HG03342 (cell line): Measurements from ENCODE around the gene RLN1.
"Not testable (repeated sequence)": the region's sequence is repeated elsewhere in the genome, so short reads cannot be mapped to it uniquely, and the experiment has no call there.

Experiments
- ATAC-seq: cut with Tn5 transposase; IDR thresholded peaks from one replicate; pipeline ENCODE4 v1.9.1; 2021; ENCODE audit warnings: mild to moderate bottlenecking, moderate library complexity; ENCODE audit not compliant: unreplicated experiment

Gene RLN1, protein sequence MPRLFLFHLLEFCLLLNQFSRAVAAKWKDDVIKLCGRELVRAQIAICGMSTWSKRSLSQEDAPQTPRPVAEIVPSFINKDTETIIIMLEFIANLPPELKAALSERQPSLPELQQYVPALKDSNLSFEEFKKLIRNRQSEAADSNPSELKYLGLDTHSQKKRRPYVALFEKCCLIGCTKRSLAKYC

GRCh38 chr9:5338992-5339981 is at the start of gene RLN1:
Gene RLN1, minus strand, starts transcription at chr9:5339876. Its CDS starts 130 bp downstream, at chr9:5339746.
- ATAC-seq = peak; percentile 99

DNA sequence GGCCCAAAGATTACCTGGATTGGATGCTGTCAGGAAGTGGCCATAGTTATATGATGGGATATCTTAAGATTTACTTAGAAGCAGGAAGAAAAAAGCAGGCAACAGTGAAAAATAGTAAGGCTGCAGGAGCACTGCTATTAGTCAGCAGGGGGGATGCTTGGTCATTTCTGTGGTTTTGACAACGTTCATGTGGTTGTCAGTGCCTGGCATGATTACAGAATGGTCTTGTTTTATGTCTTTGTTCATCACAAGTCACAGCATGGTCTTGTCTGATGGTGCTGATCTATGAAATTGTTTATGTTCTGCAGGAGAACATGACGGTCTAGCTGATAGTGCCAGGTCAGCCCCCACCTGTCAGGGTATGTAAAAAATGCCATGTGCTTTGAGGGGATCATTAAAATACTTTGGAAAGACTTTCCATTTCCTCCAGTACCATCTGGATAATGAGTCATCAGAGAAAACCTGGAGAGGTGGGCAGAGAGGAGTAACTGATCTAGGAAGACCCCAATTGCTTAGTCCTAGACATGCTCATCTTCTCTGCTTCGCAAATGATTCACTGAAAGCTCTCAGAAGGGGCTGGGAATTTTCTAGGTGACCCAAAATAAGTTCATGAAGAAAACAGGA is 49.5 kb upstream of the RLN1 start:
- peak; percentile 69 for ATAC-seq

GRCh38 chr9:5388026-5388819 is 48.5 kb upstream of the RLN1 start:
- no peak for ATAC-seq

- no peak for ATAC-seq
These were observed 44.8 kb upstream of the RLN1 start for GRCh38 chr9:5384436-5384835.

- ATAC-seq = no peak
These were observed 42.8 kb upstream of the RLN1 start for GRCh38 chr9:5382479-5382878.

GRCh38 chr9:5375790-5376477 is 36.3 kb upstream of the RLN1 start:
- ATAC-seq = no peak

- ATAC-seq = no peak
These were observed 35.4 kb upstream of the RLN1 start for GRCh38 chr9:5375091-5375490.

GRCh38 chr9:5364294-5365024 is 24.8 kb upstream of the RLN1 start:
- peak; percentile 94 for ATAC-seq

DNA sequence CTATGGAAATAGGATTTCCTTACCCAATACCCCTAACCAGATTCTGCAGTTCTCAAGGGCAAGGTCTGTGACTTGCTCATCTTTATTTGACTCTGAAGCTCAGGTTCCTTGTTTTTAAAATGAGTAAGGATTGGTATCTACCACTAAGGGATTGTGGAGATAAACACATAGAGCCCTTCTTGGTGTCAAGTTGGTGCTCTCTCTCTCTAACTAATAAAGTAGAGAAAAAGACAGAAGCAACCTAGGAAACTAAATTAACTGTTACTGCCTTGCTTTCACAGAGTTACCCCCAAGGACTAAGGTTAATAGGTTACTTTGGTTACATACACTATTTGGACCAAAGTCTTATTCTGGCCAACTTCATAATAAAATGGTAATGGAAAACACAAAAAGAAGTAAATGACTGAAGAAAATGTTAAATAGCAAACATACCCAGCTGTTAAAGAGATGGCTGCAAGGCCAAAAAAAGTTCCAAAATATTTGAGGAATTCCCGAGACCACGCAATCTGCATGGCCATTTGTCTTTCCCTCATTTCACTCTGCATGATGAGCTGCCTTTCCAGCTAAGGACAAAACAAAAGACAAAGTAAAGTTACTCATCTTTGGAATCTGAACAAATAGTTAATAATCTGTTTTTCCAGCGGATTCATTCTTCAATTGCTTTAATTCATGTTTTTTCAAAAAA is 21.8 kb upstream of the RLN1 start:
- no peak for ATAC-seq

DNA sequence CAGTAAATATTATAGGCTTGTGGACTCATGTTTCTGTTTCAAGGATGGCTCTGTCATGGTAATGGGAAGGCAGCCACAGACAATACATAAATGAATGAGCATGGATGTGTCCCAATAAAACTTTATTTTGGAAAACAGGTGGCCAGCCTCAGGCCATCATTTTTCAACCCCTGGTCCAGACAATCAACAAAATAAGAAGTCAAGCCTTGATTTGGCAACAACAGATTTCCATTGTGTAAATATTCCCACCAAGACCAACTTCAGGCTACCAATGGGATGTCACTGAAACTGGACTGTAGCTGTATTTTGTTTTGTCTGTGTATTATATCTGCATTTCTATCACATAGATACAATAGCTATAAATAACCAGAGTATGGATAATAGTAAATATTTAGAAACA is 20.7 kb upstream of the RLN1 start:
- ATAC-seq = no peak

DNA sequence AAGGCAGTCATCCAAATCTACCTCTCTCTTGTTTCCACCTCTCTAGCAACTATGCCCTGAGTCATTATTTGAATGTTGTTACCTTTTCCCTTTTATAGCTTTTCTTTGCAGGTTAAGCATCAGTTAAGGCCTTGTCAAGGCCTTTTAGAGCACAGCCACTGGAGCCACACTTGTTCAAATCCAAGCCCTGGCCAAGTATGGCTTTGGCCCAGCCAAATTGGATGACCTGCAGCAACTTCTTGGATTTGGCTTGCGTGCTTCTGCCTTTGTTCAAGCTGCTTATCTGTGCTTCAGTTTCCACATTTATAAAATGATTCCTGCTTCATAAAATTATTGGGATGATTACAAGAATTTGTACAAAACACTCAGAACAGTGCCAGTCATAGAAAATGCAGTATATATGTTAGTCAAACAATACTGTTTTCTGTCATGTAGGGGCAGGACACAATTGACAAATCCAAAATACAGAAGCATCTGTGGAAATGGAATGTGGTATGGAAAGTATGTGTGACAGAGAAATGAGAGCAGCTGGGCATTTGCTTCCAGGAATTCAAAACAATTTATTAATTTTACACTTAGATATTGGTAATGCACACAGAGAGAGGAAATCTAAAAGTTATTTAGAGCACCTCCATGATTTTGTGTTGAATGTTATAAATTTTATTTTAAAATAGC is 17.9 kb upstream of the RLN1 start:
- no peak for ATAC-seq

GRCh38 chr9:5355817-5356216 is 16.1 kb upstream of the RLN1 start:
- ATAC-seq = no peak

DNA sequence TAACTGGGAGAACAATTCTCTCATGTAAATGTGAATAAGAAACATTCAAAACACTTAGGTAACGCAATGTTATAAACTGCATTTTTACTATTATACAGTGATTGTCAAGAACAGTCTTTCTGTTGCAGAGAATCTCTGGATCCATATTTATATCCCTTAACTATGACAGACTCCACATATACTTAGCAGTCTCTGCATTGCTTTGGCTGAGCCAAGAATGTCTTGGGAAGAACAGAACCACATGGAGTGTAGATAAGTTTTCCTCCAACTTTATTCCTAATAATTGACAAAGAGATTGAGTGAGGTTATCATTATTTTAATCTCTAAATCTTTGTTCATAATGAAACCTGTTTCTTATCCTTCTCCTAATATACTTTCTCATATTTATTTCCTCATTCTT is 15.6 kb upstream of the RLN1 start:
- ATAC-seq = no peak

DNA sequence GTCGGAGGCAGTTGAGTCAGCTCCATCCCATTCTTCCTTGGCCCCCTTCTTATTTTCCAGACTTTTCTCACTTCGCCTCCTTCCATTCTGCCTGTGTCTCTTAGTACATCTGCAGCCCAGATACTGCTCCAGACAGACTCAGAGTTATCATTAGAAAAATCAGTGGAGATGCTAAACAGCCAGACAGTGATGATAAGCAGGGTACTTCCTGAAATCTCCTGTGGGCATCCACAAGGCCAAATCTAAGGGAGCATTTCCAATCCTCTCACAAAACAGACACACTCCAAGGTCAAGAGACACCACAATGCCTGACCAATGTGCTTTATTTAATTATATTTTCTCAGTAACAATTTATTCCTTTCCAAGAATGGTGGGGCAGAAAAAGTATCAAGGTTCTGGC is 14.5 kb upstream of the RLN1 start:
- ATAC-seq = no peak

DNA sequence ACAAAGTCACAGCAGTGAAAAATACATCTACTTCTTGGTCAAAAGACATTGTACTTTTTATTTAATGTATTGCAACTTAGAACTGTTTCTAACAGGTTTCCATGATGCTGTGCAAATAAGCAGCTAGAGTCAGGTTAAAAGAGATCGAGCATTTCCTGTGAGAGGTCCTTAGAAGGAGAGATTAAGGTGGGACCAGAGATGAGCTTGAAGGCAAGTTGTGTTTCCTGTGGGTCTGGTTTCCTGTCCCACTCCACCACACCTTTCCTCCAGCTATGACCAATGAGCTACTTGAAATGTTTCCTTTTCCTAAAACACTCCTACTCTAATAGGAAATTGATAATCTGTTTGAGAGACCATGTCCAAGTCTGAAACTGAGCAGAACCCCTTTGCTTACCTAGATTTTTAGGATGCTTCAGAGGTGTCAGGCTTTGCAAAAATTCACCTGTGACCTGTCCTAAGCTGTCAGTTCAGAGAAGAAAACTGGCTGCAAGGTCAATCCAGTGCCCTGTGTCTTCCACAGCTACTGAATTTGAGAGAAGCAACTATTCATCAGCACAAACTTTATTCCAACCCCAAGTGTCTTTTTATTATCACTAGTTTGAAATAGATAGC is 13.1 kb upstream of the RLN1 start:
- no peak for ATAC-seq

DNA sequence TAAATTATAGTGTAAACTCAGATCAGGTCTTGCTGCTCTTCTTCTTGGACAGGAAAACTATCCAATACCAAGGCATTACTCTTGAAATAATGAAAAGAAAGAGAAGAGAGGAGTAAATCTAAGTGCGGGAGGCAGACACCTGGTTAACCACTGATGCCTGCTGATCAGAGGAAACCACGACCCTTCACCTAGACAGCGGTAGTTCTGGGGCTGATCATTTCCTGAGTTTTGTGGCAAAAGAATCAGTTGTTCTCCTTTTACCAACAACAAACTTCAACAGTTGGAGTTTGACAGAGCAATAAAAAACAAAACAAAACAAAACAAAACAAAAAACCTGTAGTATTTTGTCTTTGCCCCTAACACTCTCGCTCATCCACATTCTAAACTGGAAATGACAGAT is 3.0 kb downstream of the RLN1 start:
- no peak for ATAC-seq

DNA sequence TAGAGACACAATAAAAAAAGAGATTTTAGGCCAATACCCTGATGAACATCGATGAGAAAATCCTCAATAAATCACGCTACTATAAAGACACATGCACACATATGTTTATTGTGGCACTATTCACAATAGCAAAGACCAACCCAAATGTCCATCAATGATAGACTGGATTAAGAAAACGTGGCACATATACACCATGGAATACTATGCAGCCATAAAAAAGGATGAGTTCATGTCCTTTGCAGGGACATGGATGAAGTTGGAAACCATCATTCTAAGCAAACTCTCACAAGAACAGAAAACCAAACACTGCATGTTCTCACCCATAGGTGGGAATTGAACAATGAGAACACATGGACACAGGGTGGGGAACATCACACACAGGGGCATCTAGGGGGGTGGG is 8.4 kb downstream of the RLN1 start:
- ATAC-seq = not testable (repeated sequence)

DNA sequence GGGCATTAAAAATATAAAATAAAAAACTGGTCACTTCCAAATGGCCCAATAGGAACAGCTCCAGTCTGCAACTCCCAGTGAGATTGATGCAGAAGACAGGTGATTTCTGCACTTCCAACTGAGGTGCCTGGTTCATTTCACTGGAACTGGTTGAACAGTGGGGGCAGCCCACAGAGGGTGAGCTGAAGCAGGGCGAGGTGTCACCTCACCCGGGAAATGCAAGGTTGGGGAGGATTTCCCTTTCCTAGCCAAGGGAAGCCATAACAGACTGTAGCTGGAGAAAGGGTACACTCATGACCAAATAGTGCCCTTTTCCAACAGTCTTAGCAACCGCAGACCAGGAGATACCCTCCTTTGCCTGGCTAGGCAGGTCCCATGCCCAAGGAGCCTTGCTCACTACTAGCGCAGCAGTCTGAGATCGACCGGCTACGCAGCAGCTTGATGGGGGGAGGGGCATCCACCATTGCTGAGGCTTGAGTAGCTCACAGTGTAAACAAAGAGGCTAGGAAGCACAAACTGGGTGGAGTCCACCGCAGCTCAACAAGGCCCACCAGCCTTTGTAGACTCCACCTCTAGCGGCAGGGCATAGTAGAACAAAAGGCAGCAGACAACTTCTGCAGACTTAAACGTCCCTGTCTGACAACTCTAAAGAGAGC is 12.7 kb downstream of the RLN1 start:
- no peak for ATAC-seq
